Lung (tissue), 12 donors: ENCODE results near the gene SENP6. TPM values are rescaled to one million over a fixed set of nuclear protein-coding genes. Genes with fewer than 3 reads are reported as not detected.

Experiments used
- ATAC-seq: fragments of 200-7000 bp; cut with Tn5 transposase; one replicate; pipeline ENCODE4 v1.9.1; 2020; ENCODE audit warnings: moderate number of reproducible peaks; ENCODE audit not compliant: insufficient read depth, low FRiP score
- DNase-seq, 3 donors: peaks; one replicate each; pipeline ENCODE4 v3.0.0-alpha.2; 2013 to 2017
- H3K27ac ChIP-seq, 2 donors: one replicate each; pipeline ENCODE4 v1.5.1; 2013; ENCODE audit warnings: mild to moderate bottlenecking in 2 of 2, moderate library complexity in 2 of 2, control low read depth in 1 of 2, inconsistent platforms in 1 of 2, low read depth in 1 of 2, low read length in 1 of 2
- H3K27me3 ChIP-seq, 3 donors: one replicate each; pipeline ENCODE4 v1.5.1; 2013; ENCODE audit warnings: low read length in 2 of 3; ENCODE audit not compliant: control insufficient read depth in 3 of 3, insufficient read depth in 3 of 3
- H3K36me3 ChIP-seq, 4 donors: one replicate each; pipeline ENCODE4 v1.5.1; 2013; ENCODE audit warnings: low read length in 4 of 4, mild to moderate bottlenecking in 1 of 4, moderate library complexity in 1 of 4; ENCODE audit not compliant: control insufficient read depth in 4 of 4, insufficient read depth in 4 of 4
- H3K4me1 ChIP-seq, 5 donors: one replicate each; pipeline ENCODE4 v1.5.1; 2013; ENCODE audit warnings: low read length in 5 of 5, mild to moderate bottlenecking in 2 of 5, moderate library complexity in 1 of 5; ENCODE audit not compliant: control insufficient read depth in 5 of 5, insufficient read depth in 5 of 5
- H3K4me3 ChIP-seq: one replicate; pipeline ENCODE4 v1.5.1; 2013; ENCODE audit warnings: mild to moderate bottlenecking, control low read depth, moderate library complexity
- H3K9ac ChIP-seq, 2 donors: one replicate each; pipeline ENCODE4 v1.5.1; 2013; ENCODE audit warnings: low read length in 2 of 2, control low read depth in 1 of 2; ENCODE audit not compliant: insufficient read depth in 1 of 2
- H3K9me3 ChIP-seq, 4 donors: one replicate each; pipeline ENCODE4 v1.5.1; 2013; ENCODE audit warnings: low read length in 3 of 4, mild to moderate bottlenecking in 1 of 4, moderate library complexity in 1 of 4; ENCODE audit not compliant: control insufficient read depth in 4 of 4, insufficient read depth in 3 of 4
- CTCF ChIP-seq: IDR thresholded peaks from 2 replicates; pipeline ENCODE4 v1.5.1; 2012; ENCODE audit warnings: mild to moderate bottlenecking; ENCODE audit errors: control extremely low read depth, extremely low read depth
- WGBS, 2 donors: extraction: QIAGEN DNeasy Blood & Tissue Kit; methylation state at CpG; one replicate each; pipeline ENCODE4 v1.1.7; 2013; 5-methylcytosine and 5-hydroxymethylcytosine counted together
- polyA plus RNA-seq, 2 donors: library from polyadenylated mRNA; stranded (reverse); fragments of 200-250 nt; gene quantifications; one replicate each; pipeline ENCODE4 v1.2.1, GENCODE V29; 2013
- total RNA-seq, 2 donors: library from RNA; depleted of rRNA in 1 of 2; stranded (reverse); fragments of >200 nt in 1 of 2; gene quantifications; one replicate each; pipeline ENCODE4 v1.2.1, GENCODE V29; 2014 to 2021
- donor health status: control.
- donor health status: control.
- donor health status: Bipolar disorder and iron deficiency.
- donor health status: healthy.
- donor health status: DM: yes; HTN: yes; CAD: no.

The SENP6 gene
- total and polyA plus RNA-seq, 4 donors = 28.0 to 209 (median 62.8) TPM

DNA sequence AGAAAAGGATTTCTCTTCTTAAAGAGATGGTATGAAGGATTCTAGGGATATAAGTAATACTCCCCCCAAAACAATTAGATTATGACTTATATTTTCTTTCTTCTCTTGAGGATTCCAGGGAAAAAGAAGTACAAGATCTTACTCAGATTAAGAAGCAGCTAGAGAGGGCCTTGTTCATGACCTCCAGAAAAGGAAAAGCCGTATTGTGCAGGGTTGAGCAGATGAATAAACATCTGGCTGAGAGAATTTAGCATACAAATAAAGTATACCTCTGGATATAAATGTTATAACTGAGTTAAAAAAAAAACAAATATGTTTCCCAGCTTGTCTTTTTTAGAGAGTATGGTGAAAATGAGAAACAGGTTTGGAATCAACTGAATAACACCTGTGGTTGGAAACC is 158.6 kb downstream of the SENP6 start:
- H3K36me3 ChIP-seq = no peaks in the 10 kb centered on the region
- H3K9me3 ChIP-seq = no peaks in the 10 kb centered on the region
- H3K9ac ChIP-seq = no peak overlapping the region
- no peak for DNase-seq
- H3K4me3 ChIP-seq = no peak overlapping the region
- no peak for ATAC-seq
- TF ChIP-seq CTCF = no peak
- H3K27me3 ChIP-seq = no peaks in the 10 kb centered on the region
- 69 to 81% methylated on average over 1 of the region's 1 CpG for WGBS, 2 donors
- no peak overlapping the region for H3K27ac ChIP-seq
- no peaks in the 10 kb centered on the region for H3K4me1 ChIP-seq

DNA sequence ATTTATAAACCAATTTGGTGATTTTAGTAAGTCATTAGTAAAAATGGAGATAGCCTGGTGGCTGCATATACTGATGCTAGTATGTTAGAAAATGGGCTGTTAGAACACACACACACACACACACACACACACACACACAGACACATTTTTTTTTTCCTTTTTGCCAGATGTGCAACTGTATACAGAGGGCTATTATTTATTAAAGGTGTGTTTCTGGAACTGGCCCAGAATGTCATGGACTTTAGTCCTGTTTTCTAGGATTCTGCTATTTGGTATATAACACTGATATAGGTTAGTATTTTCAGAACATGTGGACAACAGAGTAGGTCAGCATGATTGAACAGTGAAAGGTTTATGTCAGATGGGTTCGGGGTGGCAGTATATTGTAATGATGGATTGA is 159.8 kb downstream of the SENP6 start:
- H3K9me3 ChIP-seq = no peaks in the 10 kb centered on the region
- H3K27me3 ChIP-seq = no peaks in the 10 kb centered on the region
- no peak overlapping the region for H3K9ac ChIP-seq
- 93 to 95% methylated on average over 1 of the region's 1 CpG for WGBS, 2 donors
- DNase-seq (no peak), ATAC-seq (no peak)
- peaks cover 0 to 1% (median 0%) of the 10 kb centered on the region in 5 donors for H3K4me1 ChIP-seq
- TF ChIP-seq CTCF = no peak
- H3K36me3 ChIP-seq = peaks cover 0 to 2% (median 0%) of the 10 kb centered on the region in 4 donors
- H3K27ac ChIP-seq = no peak overlapping the region
- no peak overlapping the region for H3K4me3 ChIP-seq

DNA sequence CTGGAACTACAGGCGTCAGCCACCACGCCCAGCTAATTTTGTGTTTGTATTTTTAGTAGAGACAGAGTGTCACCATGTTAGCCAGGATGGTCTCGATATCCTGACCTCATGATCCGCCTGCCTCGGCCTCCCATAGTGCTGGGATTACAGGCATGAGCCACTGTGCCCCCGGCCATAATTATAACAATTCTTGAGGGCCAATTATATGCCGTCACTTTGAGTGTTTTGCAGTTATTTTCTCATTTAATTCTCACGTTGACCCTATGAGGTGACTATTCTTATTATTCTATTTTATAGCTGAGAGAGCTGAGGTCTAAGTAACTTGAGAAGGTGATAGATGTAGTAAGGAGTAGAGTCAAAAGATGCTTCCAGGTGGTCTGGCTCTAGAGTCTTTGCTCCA is 160.4 kb downstream of the SENP6 start:
- DNase-seq (no peak), ATAC-seq (no peak)
- Histone ChIP-seq H3K27ac (no peak overlapping the region), H3K27me3 (no peaks in the 10 kb centered on the region), H3K36me3 (peaks cover 0 to 2% (median 0%) of the 10 kb centered on the region in 4 donors), H3K9me3 (no peaks in the 10 kb centered on the region), H3K4me1 (peaks cover 0 to 1% (median 0%) of the 10 kb centered on the region in 5 donors), H3K4me3 (no peak overlapping the region), H3K9ac (no peak overlapping the region)
- 92 to 96% methylated on average over 8 of the region's 8 CpGs for WGBS, 2 donors
- TF ChIP-seq CTCF = no peak

DNA sequence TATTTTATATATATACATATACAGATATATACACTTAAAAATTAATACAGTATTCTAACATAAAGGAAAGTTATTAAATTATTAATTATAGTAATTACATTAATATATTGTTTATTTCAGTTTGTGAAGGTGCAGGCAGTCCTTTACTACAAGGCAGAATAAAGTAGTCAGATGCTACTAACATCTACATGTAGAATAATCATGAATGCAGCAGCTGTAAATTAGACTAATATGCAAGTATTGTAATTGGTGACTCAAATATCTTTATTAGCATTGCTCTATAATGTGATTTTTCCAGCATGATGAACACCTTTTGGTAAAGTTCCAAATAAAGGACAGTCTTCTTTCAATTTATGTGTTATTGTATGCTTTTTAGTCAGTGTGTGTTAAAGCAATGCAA is 164.7 kb downstream of the SENP6 start:
- Histone ChIP-seq H3K4me1 (peaks cover 0 to 1% (median 0%) of the 10 kb centered on the region in 5 donors), H3K36me3 (peaks cover 0 to 2% (median 0%) of the 10 kb centered on the region in 4 donors), H3K9ac (no peak overlapping the region), H3K27ac (no peak overlapping the region), H3K9me3 (no peaks in the 10 kb centered on the region), H3K27me3 (no peaks in the 10 kb centered on the region), H3K4me3 (no peak overlapping the region)
- ATAC-seq (no peak), DNase-seq (no peak)
- TF ChIP-seq CTCF = no peak
